ENCODE measurements around the gene ENAH.

Gene ENAH

GRCh38 chr1:225651376-225651871 lies 1.5 kb downstream of the ENAH start:
- Histone ChIP-seq H3K27ac (ENCODE audit: low read depth, low read length) (no peak overlapping the region), H3K27me3 (ENCODE audit: control insufficient read depth, low read length) (peaks cover 56% of the 10 kb centered on the region), H3K79me2 (ENCODE audit: control insufficient read depth, low read length) (no peaks in the 10 kb centered on the region), H3K9me2 (replicated peaks; ENCODE audit: control insufficient read depth, low read length) (no peaks in the 10 kb centered on the region), H3F3A (ENCODE audit: control insufficient read depth, insufficient read depth) (no peaks in the 10 kb centered on the region), H3K4me2 (ENCODE audit: low read length) (no peak overlapping the region), H3K9me3 (ENCODE audit: control insufficient read depth, insufficient read depth, low read length) (no peaks in the 10 kb centered on the region), H3K36me3 (ENCODE audit: control insufficient read depth, low read length) (no peaks in the 10 kb centered on the region), H3K4me3 (ENCODE audit: low read length) (no peak overlapping the region), H3K4me1 (ENCODE audit: control insufficient read depth, low read length) (peaks cover 11% of the 10 kb centered on the region), H4K20me1 (ENCODE audit: control insufficient read depth, insufficient read depth, low read depth, low read length) (no peaks in the 10 kb centered on the region)
- no peak for TF ChIP-seq EZH2phosphoT487 (IDR thresholded peaks at IDR 0.05; ENCODE audit: borderline replicate concordance, low read length)
- TF ChIP-seq, protein P1, sequence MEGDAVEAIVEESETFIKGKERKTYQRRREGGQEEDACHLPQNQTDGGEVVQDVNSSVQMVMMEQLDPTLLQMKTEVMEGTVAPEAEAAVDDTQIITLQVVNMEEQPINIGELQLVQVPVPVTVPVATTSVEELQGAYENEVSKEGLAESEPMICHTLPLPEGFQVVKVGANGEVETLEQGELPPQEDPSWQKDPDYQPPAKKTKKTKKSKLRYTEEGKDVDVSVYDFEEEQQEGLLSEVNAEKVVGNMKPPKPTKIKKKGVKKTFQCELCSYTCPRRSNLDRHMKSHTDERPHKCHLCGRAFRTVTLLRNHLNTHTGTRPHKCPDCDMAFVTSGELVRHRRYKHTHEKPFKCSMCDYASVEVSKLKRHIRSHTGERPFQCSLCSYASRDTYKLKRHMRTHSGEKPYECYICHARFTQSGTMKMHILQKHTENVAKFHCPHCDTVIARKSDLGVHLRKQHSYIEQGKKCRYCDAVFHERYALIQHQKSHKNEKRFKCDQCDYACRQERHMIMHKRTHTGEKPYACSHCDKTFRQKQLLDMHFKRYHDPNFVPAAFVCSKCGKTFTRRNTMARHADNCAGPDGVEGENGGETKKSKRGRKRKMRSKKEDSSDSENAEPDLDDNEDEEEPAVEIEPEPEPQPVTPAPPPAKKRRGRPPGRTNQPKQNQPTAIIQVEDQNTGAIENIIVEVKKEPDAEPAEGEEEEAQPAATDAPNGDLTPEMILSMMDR (IDR thresholded peaks at IDR 0.05; ENCODE audit: low read depth, low read length, poor library complexity, severe bottlenecking): no peak

DNA sequence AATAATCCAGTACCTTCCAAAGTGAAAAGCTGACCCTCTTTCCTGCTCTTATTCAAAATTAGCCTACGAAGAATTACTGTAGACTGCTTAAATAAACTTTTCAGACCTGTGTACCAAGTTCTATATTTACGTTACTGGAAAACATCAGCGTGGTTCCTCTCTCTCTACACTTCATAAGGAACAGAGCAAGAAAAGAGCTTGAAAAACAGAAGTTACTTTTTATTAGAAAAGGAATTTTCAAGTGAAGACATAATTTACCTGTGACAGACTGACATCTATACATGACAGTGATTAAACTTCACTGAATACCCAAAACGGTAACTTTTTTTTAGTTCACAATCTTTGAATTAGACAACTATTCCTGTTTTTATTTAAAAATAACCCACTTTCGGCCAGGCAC lies 2.7 kb downstream of the ENAH start:
- Histone ChIP-seq H3K79me2 (ENCODE audit: control insufficient read depth, low read length) (no peaks in the 10 kb centered on the region), H3K9me3 (ENCODE audit: control insufficient read depth, insufficient read depth, low read length) (no peaks in the 10 kb centered on the region), H3K36me3 (ENCODE audit: control insufficient read depth, low read length) (no peaks in the 10 kb centered on the region), H3K4me2 (ENCODE audit: low read length) (no peak overlapping the region), H3K9me2 (replicated peaks; ENCODE audit: control insufficient read depth, low read length) (no peaks in the 10 kb centered on the region), H3K27ac (ENCODE audit: low read depth, low read length) (no peak overlapping the region), H3K4me1 (ENCODE audit: control insufficient read depth, low read length) (peaks cover 11% of the 10 kb centered on the region), H4K20me1 (ENCODE audit: control insufficient read depth, insufficient read depth, low read depth, low read length) (no peaks in the 10 kb centered on the region), H3K4me3 (ENCODE audit: low read length) (no peak overlapping the region), H3F3A (ENCODE audit: control insufficient read depth, insufficient read depth) (no peaks in the 10 kb centered on the region), H3K27me3 (ENCODE audit: control insufficient read depth, low read length) (peaks cover 52% of the 10 kb centered on the region)
- TF ChIP-seq, protein P1 (IDR thresholded peaks at IDR 0.05; ENCODE audit: low read depth, low read length, poor library complexity, severe bottlenecking): no peak
- TF ChIP-seq EZH2phosphoT487 (IDR thresholded peaks at IDR 0.05; ENCODE audit: borderline replicate concordance, low read length): no peak

DNA sequence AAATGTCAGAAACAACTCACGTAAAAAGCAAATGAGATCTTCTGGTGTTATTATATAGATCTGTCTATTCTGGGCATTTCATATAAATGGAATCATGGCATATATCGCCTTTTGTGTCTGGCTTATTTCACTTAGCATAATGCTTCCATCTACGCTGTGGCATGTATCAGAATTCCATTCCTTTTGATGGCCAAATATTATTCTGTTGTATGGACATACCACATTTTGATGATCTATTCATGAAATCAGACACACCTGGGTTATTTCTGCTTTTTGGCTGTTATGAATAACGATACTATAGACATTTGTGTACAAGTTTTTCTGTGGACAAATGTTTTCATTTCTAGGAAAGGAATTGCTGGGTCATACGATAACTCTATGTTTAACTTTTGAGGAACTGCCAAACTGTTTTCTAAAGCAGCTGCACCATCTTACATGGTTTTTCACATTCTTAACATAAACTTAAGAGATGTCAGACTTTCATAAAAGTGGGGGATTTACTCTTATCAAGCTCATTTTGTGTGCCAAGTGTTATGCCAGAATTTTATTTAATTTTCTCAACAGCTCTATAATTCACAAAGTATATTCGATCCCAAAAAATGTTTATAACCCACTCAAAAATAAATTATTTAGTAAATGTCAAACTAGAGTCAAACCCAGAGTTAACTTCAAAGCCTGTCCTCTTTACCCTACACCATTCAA lies 7.6 kb downstream of the ENAH start:
- Histone ChIP-seq H3K27ac (ENCODE audit: low read depth, low read length) (no peak overlapping the region), H4K20me1 (ENCODE audit: control insufficient read depth, insufficient read depth, low read depth, low read length) (no peaks in the 10 kb centered on the region), H3K9me3 (ENCODE audit: control insufficient read depth, insufficient read depth, low read length) (no peaks in the 10 kb centered on the region), H3K4me1 (ENCODE audit: control insufficient read depth, low read length) (no peaks in the 10 kb centered on the region), H3K9me2 (replicated peaks; ENCODE audit: control insufficient read depth, low read length) (no peaks in the 10 kb centered on the region), H3K36me3 (ENCODE audit: control insufficient read depth, low read length) (no peaks in the 10 kb centered on the region), H3K27me3 (ENCODE audit: control insufficient read depth, low read length) (peaks cover 23% of the 10 kb centered on the region), H3K4me2 (ENCODE audit: low read length) (no peak overlapping the region), H3K4me3 (ENCODE audit: low read length) (no peak overlapping the region), H3K79me2 (ENCODE audit: control insufficient read depth, low read length) (no peaks in the 10 kb centered on the region), H3F3A (ENCODE audit: control insufficient read depth, insufficient read depth) (no peaks in the 10 kb centered on the region)
- TF ChIP-seq, protein P1 (IDR thresholded peaks at IDR 0.05; ENCODE audit: low read depth, low read length, poor library complexity, severe bottlenecking): no peak
- TF ChIP-seq EZH2phosphoT487 (IDR thresholded peaks at IDR 0.05; ENCODE audit: borderline replicate concordance, low read length): no peak
